ENCODE results near the gene SLC12A8. TPM values are rescaled to one million over a fixed set of nuclear protein-coding genes. Genes with fewer than 3 reads are reported as not detected.

The SLC12A8 gene
- total and polyA plus RNA-seq, 8 donors: 1.5 to 31.7 (median 12.3) TPM

DNA sequence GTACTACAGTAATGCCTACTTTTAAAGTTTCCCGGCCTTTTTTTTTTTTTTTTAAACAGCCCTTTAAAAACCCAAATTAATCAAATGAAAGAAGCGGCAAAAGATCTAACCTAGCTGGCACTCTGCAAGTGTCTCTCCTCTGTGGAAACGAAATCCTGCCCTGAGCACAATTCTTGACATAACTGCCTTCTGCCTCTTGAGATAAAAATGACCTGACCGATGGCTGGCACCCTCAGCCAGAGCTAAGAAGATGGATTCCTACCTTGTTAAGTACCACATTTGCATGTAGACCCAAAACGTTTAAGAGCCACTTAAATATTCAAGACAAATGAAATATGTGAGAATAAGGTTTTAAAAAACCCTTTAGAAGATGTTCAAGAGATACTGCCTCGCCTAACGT is 16.6 kb upstream of the SLC12A8 start:
- TF ChIP-seq EP300 (IDR thresholded peaks at IDR 0.05) (no peak), POLR2AphosphoS5 (IDR thresholded peaks at IDR 0.05) (no peak), POLR2A (IDR thresholded peaks at IDR 0.05) (no peak)
- TF ChIP-seq, protein P1, sequence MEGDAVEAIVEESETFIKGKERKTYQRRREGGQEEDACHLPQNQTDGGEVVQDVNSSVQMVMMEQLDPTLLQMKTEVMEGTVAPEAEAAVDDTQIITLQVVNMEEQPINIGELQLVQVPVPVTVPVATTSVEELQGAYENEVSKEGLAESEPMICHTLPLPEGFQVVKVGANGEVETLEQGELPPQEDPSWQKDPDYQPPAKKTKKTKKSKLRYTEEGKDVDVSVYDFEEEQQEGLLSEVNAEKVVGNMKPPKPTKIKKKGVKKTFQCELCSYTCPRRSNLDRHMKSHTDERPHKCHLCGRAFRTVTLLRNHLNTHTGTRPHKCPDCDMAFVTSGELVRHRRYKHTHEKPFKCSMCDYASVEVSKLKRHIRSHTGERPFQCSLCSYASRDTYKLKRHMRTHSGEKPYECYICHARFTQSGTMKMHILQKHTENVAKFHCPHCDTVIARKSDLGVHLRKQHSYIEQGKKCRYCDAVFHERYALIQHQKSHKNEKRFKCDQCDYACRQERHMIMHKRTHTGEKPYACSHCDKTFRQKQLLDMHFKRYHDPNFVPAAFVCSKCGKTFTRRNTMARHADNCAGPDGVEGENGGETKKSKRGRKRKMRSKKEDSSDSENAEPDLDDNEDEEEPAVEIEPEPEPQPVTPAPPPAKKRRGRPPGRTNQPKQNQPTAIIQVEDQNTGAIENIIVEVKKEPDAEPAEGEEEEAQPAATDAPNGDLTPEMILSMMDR (IDR thresholded peaks at IDR 0.05): no peak
- no peak overlapping the region for H3K4me3 ChIP-seq
- 82 to 86% (median 83%) methylated on average over 7 of the region's 7 CpGs for WGBS, 5 donors
- H3K27ac ChIP-seq: no peak overlapping the region
- H3K27me3 ChIP-seq: no peaks in the 10 kb centered on the region
- DNase-seq: no peak
- H3K4me1 ChIP-seq: peaks cover 0 to 11% (median 0%) of the 10 kb centered on the region in 4 donors
- intact Hi-C loops (cut with DNase I; ENCODE audit: low total_unique reads): no loop called here
- H3K36me3 ChIP-seq: peaks cover 0 to 26% (median 20%) of the 10 kb centered on the region in 4 donors
- H3K9me3 ChIP-seq: no peaks in the 10 kb centered on the region

DNA sequence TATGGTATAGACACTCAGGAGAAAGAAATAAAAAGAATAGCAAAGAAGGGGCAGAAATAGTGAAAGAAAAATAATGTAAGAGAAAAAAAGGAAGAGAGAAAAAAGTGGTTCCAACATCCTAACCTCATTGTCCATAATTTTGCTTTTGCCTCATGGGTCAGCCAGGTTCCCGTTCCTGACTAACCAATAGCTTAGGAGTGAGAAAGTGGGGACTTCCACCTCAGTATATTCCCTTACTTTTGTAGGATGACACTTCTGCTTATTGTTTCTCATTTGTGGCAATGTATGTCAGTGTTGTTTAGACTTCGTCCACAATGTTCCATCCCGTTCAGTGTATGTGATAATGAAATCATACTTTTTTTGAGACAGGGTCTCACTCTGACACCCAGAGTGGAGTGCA is 9.3 kb upstream of the SLC12A8 start:
- intact Hi-C loops (cut with DNase I; ENCODE audit: low total_unique reads): no loop called here
- H3K4me1 ChIP-seq: peaks cover 0 to 12% (median 1%) of the 10 kb centered on the region in 4 donors
- H3K27ac ChIP-seq: no peak overlapping the region
- TF ChIP-seq, protein P1 (IDR thresholded peaks at IDR 0.05): no peak
- TF ChIP-seq EP300 (IDR thresholded peaks at IDR 0.05): no peak
- TF ChIP-seq POLR2A (IDR thresholded peaks at IDR 0.05): no peak
- TF ChIP-seq POLR2AphosphoS5 (IDR thresholded peaks at IDR 0.05): no peak
- WGBS, 5 donors: 71 to 84% (median 82%) methylated on average over 3 of the region's 3 CpGs
- H3K4me3 ChIP-seq: no peak overlapping the region
- H3K36me3 ChIP-seq: peaks cover 0 to 4% (median 0%) of the 10 kb centered on the region in 4 donors
- DNase-seq: no peak
- no peaks in the 10 kb centered on the region for H3K9me3 ChIP-seq
- no peaks in the 10 kb centered on the region for H3K27me3 ChIP-seq

DNA sequence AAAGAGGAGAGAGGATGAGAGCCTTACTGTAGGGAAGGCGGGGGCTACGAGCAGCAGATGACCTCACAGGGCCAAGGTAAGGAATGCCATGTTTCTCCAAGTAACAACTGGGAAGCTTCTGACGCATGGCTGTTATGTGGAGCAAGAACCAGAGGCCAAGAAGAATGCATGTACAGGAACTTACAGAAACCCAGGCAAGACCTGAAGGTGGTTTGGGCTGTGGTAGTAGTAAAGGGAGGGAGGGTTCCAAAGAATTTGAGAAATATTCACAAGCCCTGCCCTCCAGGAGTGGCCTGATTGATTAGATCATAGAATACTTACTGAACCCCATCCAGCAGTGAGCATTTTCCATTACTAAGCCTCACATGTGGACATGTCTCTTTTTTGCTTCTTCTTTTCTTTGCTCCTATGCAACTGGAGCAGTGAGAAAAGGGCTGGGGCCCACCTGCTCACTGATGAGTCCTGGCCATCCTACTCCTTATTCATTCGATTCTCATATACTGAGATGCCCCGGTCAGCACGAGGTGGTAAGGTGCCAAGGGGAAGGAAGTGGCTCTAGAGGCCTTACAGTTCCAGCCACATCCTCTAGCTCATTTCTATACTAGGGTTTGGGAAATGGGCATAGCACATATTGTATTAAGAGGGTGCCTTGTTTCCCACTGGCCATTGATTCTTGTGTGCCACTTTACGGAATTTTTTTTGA is 8.3 kb upstream of the SLC12A8 start:
- H3K27ac ChIP-seq: no peak overlapping the region
- no peak for DNase-seq
- 71 to 87% (median 80%) methylated on average over 7 of the region's 7 CpGs for WGBS, 5 donors

DNA sequence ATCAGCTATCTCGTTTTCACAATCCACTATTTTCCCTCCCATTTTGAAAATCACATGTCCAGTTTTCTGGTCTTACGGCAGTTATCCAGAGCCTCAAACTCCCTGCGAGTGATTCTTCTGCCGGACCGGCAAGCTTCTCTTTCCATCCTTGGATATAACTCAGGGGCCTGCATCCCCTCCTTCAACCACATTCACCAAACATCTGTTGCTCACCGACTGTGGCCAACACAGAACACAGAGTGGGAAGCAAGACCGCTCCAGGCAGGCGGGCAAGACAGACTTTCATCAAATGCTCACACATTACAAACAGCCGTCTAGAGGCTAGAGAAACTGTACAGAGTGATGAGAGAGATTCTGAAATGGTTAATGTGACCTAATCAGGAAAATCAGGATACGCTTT is 7.6 kb upstream of the SLC12A8 start:
- Histone ChIP-seq H3K4me1 (peaks cover 0 to 12% (median 1%) of the 10 kb centered on the region in 4 donors), H3K9me3 (no peaks in the 10 kb centered on the region), H3K27ac (no peak overlapping the region), H3K4me3 (no peak overlapping the region), H3K36me3 (no peaks in the 10 kb centered on the region), H3K27me3 (no peaks in the 10 kb centered on the region)
- no peak for DNase-seq
- WGBS, 5 donors: 79 to 85% (median 84%) methylated on average over 10 of the region's 10 CpGs
- TF ChIP-seq, protein P1 (IDR thresholded peaks at IDR 0.05): no peak
- no peak for TF ChIP-seq POLR2AphosphoS5 (IDR thresholded peaks at IDR 0.05)
- TF ChIP-seq EP300 (IDR thresholded peaks at IDR 0.05): no peak
- TF ChIP-seq POLR2A (IDR thresholded peaks at IDR 0.05): no peak
- intact Hi-C loops (cut with DNase I; ENCODE audit: low total_unique reads): no loop called here

More for the DNA sequence above, 8.3 kb upstream of the SLC12A8 start:
- Histone ChIP-seq H3K36me3 (peaks cover 0 to 4% (median 0%) of the 10 kb centered on the region in 4 donors), H3K4me1 (peaks cover 0 to 12% (median 1%) of the 10 kb centered on the region in 4 donors), H3K4me3 (no peak overlapping the region), H3K9me3 (no peaks in the 10 kb centered on the region), H3K27me3 (no peaks in the 10 kb centered on the region)
- TF ChIP-seq POLR2AphosphoS5 (IDR thresholded peaks at IDR 0.05): no peak
- no peak for TF ChIP-seq POLR2A (IDR thresholded peaks at IDR 0.05)
- TF ChIP-seq, protein P1 (IDR thresholded peaks at IDR 0.05): no peak
- TF ChIP-seq EP300 (IDR thresholded peaks at IDR 0.05): no peak
- intact Hi-C loops (cut with DNase I; ENCODE audit: low total_unique reads): no loop called here

All from stomach (tissue), 9 donors.